Caco-2 (cell line): Measurements from ENCODE around the gene ABHD17B. TPM values are rescaled to one million over a fixed set of nuclear protein-coding genes. Genes with fewer than 3 reads are reported as not detected.

Experiments used
- BruUV-seq: library from RNA; stranded (reverse); fragments of 400-500 nt; replicated peaks from 2 replicates; lab custom pipeline; 2021; lab: Mats Ljungman, UMichigan
- CTCF ChIA-PET: fragments of 300-600 bp; sonication (Branson Sonifier 250); formaldehyde crosslinking; loops from one replicate; lab custom pipeline; 2022; ENCODE audit warnings: antibody characterized with exemption; lab: Charles Lee
- POLR2A ChIA-PET: fragments of 300-600 bp; sonication (Branson Sonifier 250); formaldehyde crosslinking; loops from one replicate; lab custom pipeline; 2022; ENCODE audit warnings: antibody characterized with exemption; lab: Charles Lee
- DNase-seq, 2 experiments: peaks; one replicate each; pipeline versions ENCODE4 v3.0.0 to v3.0.0-alpha.2; 2020 to 2022
- H3K27me3 ChIP-seq: replicated peaks from 2 replicates; pipeline ENCODE4 v1.6.0; 2011; ENCODE audit warnings: low read length; ENCODE audit not compliant: control insufficient read depth, insufficient read depth
- H3K36me3 ChIP-seq: 2 replicates; pipeline ENCODE4 v1.5.1; 2011; ENCODE audit warnings: low read length; ENCODE audit not compliant: control insufficient read depth, insufficient read depth
- H3K4me1 ChIP-seq: fragments of 250-450 bp; sonication (Bioruptor Pico); 2 replicates; pipeline ENCODE4 v1.5.1; 2020; ENCODE audit warnings: mild to moderate bottlenecking
- H3K4me3 ChIP-seq: 2 replicates; pipeline ENCODE4 v1.5.1; 2011; ENCODE audit warnings: low read depth, mild to moderate bottlenecking, control low read depth, low read length
- H3K9me3 ChIP-seq: fragments of 250-450 bp; sonication (Bioruptor Pico); 2 replicates; pipeline ENCODE4 v1.5.1; 2020; ENCODE audit warnings: mild to moderate bottlenecking, moderate library complexity
- H3K27ac Mint-ChIP-seq: one replicate; pipeline ENCODE4 v1.8.0; 2022; ENCODE audit warnings: mixed read lengths; ENCODE audit not compliant: unreplicated experiment
- H3K27me3 Mint-ChIP-seq: one replicate; pipeline ENCODE4 v1.8.0; 2022; ENCODE audit warnings: mixed read lengths; ENCODE audit not compliant: insufficient read depth, unreplicated experiment
- H3K36me3 Mint-ChIP-seq: one replicate; pipeline ENCODE4 v1.8.0; 2022; ENCODE audit warnings: mild to moderate bottlenecking, mixed read lengths; ENCODE audit not compliant: insufficient read depth, unreplicated experiment
- H3K4me1 Mint-ChIP-seq: one replicate; pipeline ENCODE4 v1.8.0; 2022; ENCODE audit warnings: low read depth, mixed read lengths; ENCODE audit not compliant: unreplicated experiment
- H3K4me3 Mint-ChIP-seq: one replicate; pipeline ENCODE4 v1.8.0; 2022; ENCODE audit warnings: mild to moderate bottlenecking, moderate library complexity, mixed read lengths; ENCODE audit not compliant: unreplicated experiment
- H3K9me3 Mint-ChIP-seq: one replicate; pipeline ENCODE4 v1.8.0; 2022; ENCODE audit warnings: mixed read lengths; ENCODE audit not compliant: unreplicated experiment
- intact Hi-C: fragments of 100-400 bp; cut with micrococcal nuclease; formaldehyde crosslinking; loops from one replicate; pipeline ENCODE4 v1.10.0; 2022; ENCODE audit not compliant: unreplicated experiment
- total RNA-seq: library from RNA; stranded (reverse); gene quantifications from 2 replicates; pipeline ENCODE4 v1.2.3, GENCODE V29; 2022
- TF ChIP-seq, protein P1 (sequence below), 2 experiments: fragments of 200-600 bp in 1 of 2; IDR thresholded peaks; 1 replicate in 1 of 2; 2 replicates in 1 of 2; pipeline versions ENCODE4 v1.5.1 to v1.8.0; 2011 to 2022; ENCODE audit warnings: antibody characterized with exemption in 1 of 2, control low read depth in 1 of 2, inconsistent platforms in 1 of 2, low read depth in 1 of 2, low read length in 1 of 2, mild to moderate bottlenecking in 1 of 2, moderate library complexity in 1 of 2; ENCODE audit not compliant: insufficient read depth in 1 of 2, severe bottlenecking in 1 of 2, unreplicated experiment in 1 of 2

Gene ABHD17B
- total RNA-seq, 1 experiment from 2014 or later: 6.9 TPM

DNA sequence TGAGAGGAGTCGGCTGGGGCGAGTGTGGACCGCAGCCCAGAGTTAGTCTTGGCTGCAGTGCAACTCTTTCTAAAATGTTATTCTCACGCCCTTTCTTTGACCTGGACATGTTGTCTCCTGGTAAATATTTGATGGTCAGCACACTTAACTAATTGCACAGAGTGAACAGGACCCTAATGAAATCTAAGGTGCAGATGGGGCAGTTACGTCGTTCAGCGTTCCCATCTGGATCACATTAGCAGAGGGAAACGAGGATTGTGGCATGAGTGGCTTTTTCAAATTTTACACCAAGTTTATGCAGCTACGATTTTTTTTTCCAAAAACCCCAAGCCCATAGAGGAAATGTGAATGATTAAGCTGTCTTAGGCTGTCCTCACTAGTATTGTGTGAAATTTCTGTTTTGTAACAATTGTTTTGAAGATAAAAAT, 929 bp upstream of the ABHD17B start:
- Mint-ChIP-seq H3K4me1 (no peaks in the 10 kb centered on the region), H3K4me3 (peak overlapping the region; percentile 79), H3K27me3 (no peaks in the 10 kb centered on the region), H3K36me3 (peaks cover 7% of the 10 kb centered on the region), H3K9me3 (no peaks in the 10 kb centered on the region), H3K27ac (peak overlapping the region; percentile 78)
- no peaks in the 10 kb centered on the region for H3K27me3 ChIP-seq
- H3K36me3 ChIP-seq: no peaks in the 10 kb centered on the region
- no peak for DNase-seq
- H3K4me1 ChIP-seq: no peaks in the 10 kb centered on the region
- H3K4me3 ChIP-seq: peak overlapping the region; percentile 45
- H3K9me3 ChIP-seq: no peaks in the 10 kb centered on the region
- intact Hi-C loops: loop anchor here (5.0 kb wide), 1 partner anchor 95 kb away; no protein-coding TSS in a partner anchor
- ChIA-PET POLR2A (no interaction called here), CTCF (no interaction called here)
- BruUV-seq: TSS peak; percentile 59
- TF ChIP-seq, protein P1, sequence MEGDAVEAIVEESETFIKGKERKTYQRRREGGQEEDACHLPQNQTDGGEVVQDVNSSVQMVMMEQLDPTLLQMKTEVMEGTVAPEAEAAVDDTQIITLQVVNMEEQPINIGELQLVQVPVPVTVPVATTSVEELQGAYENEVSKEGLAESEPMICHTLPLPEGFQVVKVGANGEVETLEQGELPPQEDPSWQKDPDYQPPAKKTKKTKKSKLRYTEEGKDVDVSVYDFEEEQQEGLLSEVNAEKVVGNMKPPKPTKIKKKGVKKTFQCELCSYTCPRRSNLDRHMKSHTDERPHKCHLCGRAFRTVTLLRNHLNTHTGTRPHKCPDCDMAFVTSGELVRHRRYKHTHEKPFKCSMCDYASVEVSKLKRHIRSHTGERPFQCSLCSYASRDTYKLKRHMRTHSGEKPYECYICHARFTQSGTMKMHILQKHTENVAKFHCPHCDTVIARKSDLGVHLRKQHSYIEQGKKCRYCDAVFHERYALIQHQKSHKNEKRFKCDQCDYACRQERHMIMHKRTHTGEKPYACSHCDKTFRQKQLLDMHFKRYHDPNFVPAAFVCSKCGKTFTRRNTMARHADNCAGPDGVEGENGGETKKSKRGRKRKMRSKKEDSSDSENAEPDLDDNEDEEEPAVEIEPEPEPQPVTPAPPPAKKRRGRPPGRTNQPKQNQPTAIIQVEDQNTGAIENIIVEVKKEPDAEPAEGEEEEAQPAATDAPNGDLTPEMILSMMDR (IDR thresholded peaks at IDR 0.05; ENCODE audit: insufficient read depth in 1 of 2, low read depth in 1 of 2, low read length in 1 of 2, severe bottlenecking in 1 of 2, unreplicated experiment in 1 of 2): no peak

DNA sequence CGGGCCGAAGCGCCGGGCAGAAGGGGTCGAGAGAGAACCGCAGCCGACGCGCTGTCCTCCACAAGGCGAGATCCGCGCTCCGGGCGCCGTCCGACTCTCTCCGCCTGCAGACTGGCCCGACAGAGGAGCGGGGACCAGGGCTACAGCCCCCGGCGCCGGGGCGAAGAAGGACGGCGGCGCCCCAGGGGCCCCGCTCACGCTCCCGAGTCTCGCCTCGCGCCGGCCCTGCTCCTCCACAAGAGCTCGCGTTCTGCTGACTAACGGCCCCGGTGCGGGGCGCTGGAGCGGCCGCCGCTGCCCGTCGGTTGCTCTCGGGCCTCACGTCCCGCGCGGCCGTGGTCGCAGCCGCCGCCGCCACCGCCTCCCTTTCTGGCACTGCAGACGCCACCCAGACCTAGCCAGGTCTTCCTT, 338 bp downstream of the ABHD17B start:
- Mint-ChIP-seq H3K9me3 (no peaks in the 10 kb centered on the region), H3K4me1 (no peaks in the 10 kb centered on the region), H3K36me3 (peaks cover 7% of the 10 kb centered on the region), H3K27me3 (no peaks in the 10 kb centered on the region), H3K4me3 (peak overlapping the region; percentile 79), H3K27ac (peak overlapping the region; percentile 78)
- Histone ChIP-seq H3K27me3 (no peaks in the 10 kb centered on the region), H3K4me3 (peak overlapping the region; percentile 57), H3K4me1 (no peaks in the 10 kb centered on the region), H3K36me3 (no peaks in the 10 kb centered on the region), H3K9me3 (no peaks in the 10 kb centered on the region)
- BruUV-seq: TSS peak; percentile 13
- ChIA-PET CTCF (no interaction called here), POLR2A (no interaction called here)
- no peak for DNase-seq
- TF ChIP-seq, protein P1 (IDR thresholded peaks at IDR 0.05; ENCODE audit: insufficient read depth in 1 of 2, low read depth in 1 of 2, low read length in 1 of 2, severe bottlenecking in 1 of 2, unreplicated experiment in 1 of 2): no peak
- intact Hi-C loops: loop anchor here (5.0 kb wide), 1 partner anchor 93 kb away; no protein-coding TSS in a partner anchor

DNA sequence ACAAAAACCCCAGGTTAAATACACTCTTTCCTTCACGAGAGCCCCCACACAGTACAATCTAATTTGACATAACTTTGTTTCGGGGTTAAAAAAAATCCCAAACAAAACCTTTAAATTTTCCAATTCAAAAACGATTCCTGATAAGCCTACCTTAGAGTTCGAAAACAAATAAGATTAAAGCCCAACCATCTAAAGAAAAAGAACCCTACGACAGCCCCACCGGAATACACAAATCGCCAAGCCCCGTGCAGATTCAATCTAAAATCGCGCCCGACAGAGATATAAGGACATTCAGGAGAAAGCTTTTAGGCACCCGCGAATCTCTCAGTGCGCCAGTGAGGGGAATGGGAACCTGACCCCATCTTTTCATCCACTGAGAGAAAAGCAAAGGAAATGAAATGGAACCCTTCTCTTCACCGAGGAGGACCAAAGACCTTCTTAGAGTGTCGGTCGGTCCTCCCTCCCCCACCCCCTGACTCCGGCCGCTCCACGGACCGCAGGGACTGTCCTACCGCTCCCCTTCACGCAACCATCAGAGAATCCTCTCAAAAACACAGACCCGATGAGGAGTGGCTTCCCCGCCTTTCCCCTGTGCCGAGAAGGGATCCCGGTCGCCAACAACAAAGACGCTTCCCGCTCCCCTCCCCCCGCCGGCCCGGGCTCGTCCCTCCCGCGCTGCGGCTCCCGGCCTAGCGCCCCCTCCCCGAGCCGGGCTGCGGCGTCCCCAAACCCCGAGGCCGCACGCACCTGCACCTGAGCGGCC, 925 bp downstream of the ABHD17B start:
- H3K4me1 Mint-ChIP-seq: no peaks in the 10 kb centered on the region

More for the DNA sequence above, 925 bp downstream of the ABHD17B start:
- DNase-seq: peak; percentile 32 to 48
- no peaks in the 10 kb centered on the region for H3K4me1 ChIP-seq
- no peaks in the 10 kb centered on the region for H3K36me3 ChIP-seq
- H3K27me3 Mint-ChIP-seq: no peaks in the 10 kb centered on the region
- H3K36me3 Mint-ChIP-seq: peaks cover 7% of the 10 kb centered on the region
- TF ChIP-seq, protein P1 (IDR thresholded peaks at IDR 0.05; ENCODE audit: insufficient read depth in 1 of 2, low read depth in 1 of 2, low read length in 1 of 2, severe bottlenecking in 1 of 2, unreplicated experiment in 1 of 2): no peak
- intact Hi-C loops: loop anchor here (5.0 kb wide), 1 partner anchor 93 kb away; no protein-coding TSS in a partner anchor
- H3K27me3 ChIP-seq: no peaks in the 10 kb centered on the region
- POLR2A ChIA-PET: no interaction called here
- CTCF ChIA-PET: no interaction called here
- peak overlapping the region; percentile 79 for H3K4me3 Mint-ChIP-seq
- no peaks in the 10 kb centered on the region for H3K9me3 ChIP-seq
- H3K4me3 ChIP-seq: peak overlapping the region; percentile 57
- H3K9me3 Mint-ChIP-seq: no peaks in the 10 kb centered on the region
- no peak overlapping the region for H3K27ac Mint-ChIP-seq
- BruUV-seq: TSS peak; percentile 40
